CD4-positive, alpha-beta T cell treated with Interleukin-4 for 4 hours (primary cell): ENCODE measurements around the gene PLSCR2.
"Not testable (repeated sequence)": the region's sequence is repeated elsewhere in the genome, so short reads cannot be mapped to it uniquely, and the experiment has no call there.

Source experiments
- DNase-seq: peaks from one replicate; pipeline ENCODE4 v3.0.0-alpha.2; 2020

Gene PLSCR2

DNA sequence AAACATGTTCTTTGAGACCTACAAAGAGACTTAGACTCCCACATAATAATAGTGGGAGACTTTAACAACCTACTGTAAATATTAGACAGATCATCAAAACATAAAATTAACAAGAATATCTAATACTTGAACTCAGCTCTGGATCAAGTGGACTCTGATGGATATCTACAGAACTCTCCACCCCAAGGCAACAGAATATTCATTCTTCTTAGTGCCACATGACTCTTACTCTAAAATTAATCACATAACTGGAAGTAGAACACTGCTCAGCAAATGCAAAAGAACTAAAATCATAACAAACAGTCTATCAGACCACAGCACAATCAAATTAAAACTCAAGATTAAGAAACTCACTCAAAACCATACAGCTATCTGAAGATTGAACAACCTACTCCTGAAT, 15.9 kb upstream of the PLSCR2 start:
- no peak for DNase-seq

DNA sequence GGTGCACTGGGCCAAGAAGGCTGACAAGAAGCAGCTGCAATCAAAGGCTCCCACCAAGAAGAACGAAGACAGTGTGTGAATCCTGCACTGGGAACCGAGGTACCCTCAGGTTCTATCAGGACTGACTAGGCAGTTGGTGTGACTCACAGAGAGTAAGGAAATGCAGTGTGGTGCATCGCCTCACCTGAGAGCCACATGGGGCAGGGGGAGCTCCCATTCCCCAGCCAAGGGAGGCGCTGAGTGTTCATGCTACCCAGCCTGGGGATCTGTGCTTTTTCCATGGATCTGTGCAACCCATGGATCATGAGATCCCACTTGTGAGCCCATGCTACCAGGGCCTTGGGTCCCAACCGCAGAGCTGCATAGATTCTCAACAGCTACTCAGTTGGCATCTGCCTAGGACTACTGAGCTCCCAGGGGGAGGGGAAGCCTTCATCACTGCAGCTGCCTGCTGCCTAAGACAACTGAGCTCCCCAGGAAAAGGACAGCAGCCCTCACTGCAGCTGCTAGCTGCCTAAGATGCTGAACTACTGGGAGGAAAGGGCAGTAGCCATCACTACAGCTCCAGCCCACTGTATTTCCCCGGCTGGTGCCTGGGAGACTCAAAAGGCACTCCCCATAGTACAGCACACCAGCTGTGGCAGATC, 6.9 kb upstream of the PLSCR2 start:
- DNase-seq, result no peak

DNA sequence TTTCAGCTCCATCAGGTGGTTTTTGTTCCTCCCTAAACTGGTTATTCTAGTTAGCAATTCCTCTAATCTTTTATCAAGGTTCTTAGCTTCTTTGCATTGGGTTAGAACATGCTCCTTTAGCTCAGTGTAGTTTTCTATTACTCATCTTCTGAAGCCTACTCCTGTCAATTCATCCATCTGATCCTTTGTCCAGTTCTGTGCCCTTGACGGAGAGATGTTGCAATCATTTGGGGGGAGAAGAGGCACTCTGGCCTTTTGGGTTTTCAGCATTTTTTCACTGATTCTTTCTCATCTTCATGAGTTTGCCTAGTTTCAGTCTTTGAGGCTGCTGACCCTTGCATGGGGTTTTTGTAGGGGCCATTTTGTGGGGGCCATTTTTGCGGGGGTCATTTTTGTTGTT, 5.6 kb upstream of the PLSCR2 start:
- not testable (repeated sequence) for DNase-seq

DNA sequence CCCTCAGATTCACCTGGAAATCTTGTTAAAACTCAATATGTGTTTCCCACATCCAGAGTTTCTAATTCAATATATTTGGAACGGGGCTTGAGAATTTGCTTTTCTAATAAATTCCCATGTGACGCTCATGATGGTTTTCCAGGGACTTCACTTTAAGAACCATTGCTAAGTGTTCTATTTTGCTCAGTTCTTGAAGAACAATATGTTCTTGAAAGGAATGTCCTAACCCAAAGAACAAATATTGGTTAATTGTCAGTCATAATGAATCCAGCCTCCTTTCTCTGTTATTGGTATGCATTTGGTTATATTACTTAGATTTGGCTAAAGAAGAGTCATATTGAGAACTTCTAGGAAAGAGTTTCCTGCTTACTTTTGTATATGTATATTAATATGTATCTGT, 4.4 kb upstream of the PLSCR2 start:
- DNase-seq, result no peak

DNA sequence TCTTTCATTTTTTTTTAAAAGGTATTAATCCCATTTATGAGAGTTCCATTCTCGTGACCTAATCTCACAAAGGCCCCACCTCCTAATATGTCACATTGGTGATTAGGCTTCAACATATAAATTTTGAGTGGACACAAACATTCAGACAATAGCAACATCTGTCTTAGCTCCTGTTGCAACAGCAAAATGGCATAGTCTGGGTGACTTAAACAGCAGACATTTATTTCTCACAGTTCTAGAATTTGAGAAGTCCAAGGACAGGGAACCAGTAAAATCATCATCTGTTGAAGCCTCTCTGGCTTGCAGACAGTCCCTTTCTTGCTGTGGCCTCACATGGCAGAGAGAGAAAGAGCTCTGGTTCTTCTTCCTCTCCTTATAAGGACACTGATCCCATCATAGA, 3.2 kb upstream of the PLSCR2 start:
- no peak for DNase-seq

DNA sequence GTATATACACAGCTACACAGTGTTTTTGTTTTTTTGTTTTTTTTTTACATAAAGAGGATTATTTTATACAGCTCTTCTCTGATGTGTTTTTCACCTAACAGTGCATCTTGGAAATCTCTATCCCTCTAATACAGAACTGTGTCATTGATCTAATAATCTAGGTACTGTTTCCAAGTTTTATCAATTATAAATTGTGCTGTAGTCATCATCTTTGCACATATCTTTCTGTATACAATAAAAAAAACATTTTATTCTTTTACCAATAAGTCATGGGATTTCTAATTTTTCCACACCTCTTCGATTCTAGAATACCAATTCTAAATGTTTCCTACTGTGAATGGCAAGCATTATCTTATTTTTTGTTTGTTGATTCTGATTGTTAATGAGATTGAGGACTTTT, 1.7 kb upstream of the PLSCR2 start:
- DNase-seq, result no peak

DNA sequence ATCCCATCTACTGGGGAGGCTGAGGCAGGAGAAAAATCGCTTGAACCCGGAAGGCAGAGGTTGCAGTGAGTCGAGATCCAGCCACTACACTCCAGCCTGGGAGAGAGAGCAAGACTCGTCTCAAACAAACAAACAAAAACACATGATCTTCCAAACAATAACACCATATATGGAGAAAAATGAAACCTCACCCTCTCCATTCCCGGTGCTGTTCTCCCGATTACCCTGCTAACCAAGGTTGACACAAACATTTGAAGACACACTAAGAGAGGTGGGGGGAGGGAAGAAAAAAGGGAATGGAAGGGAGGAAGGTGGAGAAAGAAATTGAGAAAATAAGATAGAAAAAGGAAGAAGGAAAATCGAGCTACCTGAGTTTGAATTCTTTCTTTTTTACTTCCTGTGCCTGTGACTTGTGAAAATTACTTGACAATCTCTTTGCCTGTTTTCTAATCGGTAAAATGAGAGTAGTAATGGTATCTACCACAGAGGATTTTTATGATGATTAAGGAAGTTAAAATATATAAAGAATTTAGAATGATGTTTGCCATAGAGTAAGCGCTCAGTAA, 1.1 kb upstream of the PLSCR2 start:
- DNase-seq, result no peak

DNA sequence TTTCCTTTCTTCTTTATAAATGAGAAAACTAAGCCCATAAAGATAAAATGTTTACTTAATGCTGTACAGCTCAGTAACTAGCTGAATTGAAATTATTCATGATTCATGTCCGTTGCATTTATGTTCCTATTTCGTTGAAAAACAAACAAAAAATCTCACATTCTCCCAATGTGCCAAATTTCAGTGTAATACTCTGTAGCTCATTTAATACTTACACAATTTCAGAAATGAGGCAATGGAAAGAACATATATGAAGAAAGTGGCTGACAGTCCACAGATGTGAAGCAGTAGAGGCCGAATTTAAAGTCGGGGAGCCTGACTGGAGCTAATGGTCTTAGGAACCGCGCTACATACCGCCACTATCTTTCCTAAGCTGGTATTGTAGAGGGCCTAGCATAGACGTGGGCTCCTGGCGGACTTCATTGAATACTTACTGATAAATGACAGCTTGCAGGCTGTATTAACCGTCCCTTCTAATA, 651 bp downstream of the PLSCR2 start:
- no peak for DNase-seq

DNA sequence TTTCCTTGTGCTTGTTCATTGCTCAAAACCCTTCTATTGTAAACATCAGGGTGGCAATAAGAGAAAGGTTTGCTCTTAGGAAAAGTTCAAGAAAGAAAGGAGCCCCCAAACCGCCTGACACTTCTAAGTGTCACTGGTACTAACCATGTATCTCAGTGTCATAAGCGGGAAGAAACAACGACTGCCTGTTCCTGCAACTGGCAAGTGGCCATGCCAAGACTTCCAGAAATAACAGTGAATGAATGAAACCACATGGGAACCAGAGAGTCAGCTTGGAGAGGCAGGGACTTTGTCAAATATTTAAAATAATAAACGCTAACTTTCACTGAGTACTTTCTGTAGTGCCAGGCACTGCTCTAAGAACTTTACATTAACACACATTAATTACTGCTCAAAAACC, 1.1 kb downstream of the PLSCR2 start:
- no peak for DNase-seq

DNA sequence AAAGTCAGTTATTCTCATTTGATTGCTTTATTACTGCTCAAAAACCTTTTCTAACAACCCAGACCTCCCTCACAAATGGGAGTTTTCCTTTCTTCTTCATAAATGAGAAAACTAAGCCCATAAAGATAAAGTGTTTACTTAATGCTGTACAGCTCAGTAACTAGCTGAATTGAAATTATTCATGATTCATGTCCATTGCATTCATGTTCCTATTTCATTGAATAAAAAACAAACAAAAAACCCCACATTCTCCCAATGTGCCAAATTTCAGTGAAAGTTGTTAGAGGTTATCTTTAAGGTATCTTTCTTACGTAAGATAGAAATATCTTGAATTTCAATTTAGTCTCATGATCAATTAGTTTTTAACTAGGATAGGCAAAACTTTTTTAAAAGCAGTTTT, 2.8 kb downstream of the PLSCR2 start:
- DNase-seq, result no peak

DNA sequence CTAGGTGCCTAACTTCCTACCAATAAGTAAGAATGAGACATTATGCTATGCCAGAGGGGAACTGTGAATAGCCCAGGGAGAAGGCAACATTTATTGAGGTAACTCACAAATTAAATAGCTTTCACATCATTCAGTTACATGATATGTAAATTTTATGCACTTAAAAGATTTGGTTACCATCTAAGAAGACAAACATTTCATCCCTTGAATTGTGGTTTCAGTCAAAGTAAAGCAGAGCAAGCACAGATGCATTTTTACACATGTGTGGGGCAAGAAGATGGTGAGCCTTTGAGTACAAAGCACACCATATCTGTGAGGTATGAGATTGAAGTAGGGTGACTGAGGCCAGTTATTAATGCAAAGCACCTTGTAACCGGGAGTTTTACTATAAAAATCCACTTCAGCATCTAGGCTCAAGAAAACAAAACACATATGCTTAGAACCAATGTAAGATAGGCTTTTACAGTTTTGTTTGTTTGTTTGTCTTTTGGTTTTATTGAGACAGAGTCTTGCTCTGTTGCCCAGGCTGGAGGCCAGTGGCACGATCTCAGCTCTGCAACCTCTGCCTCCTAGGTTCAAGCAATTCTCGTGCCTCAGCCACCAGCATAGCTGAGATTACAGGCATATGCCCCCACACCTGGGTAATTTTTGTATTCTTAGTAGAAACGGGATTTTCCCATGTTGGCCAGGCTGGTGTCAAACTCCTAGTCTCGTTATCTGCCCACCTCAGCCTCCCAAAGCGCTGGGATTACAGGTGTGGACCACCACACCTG, 3.5 kb downstream of the PLSCR2 start:
- no peak for DNase-seq

DNA sequence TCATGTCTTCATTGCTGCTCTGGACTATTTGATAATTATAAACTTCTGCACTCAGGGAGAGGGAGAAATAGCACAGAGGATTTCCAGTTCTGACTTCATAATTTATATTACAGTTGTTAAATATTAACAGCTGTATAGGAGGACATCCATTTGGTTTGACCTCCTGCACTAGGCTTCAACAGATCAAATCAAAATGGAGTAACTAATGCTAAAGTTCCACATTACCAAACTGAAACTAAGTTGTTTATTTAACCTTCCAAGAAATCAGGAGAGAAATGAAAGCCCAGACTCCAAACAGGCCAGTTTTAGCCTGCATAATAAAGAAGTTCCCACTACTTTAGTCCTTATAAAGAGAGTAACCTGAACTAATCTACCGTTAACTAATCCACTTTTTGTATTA, 4.6 kb downstream of the PLSCR2 start:
- DNase-seq, result no peak

DNA sequence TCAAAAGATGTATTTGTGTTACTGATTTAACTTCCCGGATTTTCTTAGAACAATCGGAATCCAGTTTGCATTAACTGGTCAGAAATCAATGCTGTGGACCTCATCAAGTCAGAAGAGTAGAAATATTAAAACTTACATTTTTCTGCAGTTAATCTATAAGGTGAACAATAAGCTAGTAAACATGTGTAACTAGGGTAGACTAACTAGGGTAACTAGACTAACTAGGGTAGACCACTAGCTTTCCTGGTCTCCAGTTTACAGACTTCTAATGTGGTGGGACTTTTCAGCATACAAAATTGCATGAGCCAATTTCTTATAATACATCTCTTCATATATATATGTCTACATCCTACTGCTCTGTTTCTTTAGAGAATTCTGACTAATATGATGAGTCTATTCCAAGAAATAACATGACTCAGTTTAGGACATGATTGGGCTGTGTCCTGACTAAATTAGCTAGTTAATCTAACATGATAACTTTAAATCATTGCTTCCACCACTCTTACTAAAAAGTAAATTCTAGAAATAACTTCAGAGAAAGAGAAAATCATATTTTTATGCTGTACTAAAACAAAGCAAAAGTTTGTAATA, 5.3 kb downstream of the PLSCR2 start:
- no peak for DNase-seq

DNA sequence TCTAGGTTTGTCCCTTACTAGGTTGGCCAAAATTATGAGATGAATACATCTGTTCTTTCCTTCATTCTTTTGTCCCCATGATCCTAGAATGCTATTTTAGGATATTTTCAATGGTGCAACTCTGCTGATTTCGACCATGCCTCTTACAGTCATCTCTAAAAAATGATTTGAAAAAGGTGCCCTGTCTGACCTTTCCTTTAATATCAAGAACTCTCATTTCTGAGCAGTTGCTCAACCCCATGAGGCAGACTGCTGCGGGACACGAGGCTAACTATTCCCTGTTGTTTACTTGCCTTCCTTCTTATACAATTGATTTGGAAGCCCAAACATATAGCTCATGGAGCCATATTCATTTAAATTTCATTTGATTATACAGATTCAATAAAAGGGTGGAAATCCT, 14.6 kb downstream of the PLSCR2 start:
- DNase-seq, result no peak

DNA sequence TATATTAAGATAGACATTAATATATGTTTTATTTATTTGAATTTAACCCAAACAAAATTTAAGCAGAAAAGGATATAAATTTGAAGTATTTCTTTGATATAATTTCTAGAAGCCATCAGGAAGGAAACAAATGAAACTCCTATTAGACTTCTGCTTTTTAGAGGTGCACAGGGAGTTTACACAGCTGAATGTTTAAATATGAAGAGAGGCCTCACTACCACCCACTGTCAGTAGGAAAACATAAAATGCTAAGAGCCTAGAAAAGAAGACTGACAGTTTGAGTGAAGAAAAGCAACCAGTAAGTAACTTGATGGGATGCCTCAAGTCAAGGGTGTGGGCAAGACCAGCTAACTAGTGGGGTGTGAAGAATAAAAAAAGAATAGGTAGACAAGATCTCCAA, 19.7 kb downstream of the PLSCR2 start:
- no peak for DNase-seq

DNA sequence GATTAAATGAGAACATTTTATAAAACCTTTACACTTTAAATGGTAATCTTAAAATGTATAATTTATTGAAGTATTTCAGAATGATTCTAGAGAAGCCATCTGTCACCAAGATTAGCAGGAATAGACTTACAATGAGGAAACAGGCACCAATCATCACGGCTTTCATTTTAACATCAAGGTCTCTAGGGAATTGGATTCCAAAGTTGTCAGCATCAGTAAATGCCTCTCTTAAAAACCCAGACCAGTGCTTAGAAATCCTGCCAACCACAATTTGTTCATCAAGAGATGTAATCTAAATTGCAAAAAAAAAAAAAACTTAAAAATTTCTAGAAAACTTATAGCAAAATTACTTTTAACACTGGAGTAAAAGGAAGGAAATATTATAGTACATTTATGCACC, 20.3 kb downstream of the PLSCR2 start:
- DNase-seq, result no peak

DNA sequence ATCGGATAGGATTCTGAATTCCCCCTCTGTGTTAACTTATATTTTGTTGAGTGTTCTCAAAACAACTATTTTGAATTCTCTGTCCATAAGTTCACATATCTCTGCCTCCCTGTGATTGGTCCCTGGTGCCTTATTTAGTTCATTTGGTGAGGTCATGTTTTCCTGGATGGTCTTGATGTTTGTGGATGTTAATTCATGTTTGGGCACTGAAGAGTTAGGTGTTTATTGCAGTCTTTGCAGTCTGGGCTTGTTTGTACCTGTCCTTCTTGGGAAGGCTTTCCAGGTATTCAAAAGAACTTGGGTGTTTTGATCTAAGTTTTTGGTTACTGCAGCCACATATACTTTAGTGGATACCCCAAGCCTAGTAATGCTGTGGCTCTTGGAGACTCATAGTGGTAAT, 23.3 kb downstream of the PLSCR2 start:
- DNase-seq, result no peak

DNA sequence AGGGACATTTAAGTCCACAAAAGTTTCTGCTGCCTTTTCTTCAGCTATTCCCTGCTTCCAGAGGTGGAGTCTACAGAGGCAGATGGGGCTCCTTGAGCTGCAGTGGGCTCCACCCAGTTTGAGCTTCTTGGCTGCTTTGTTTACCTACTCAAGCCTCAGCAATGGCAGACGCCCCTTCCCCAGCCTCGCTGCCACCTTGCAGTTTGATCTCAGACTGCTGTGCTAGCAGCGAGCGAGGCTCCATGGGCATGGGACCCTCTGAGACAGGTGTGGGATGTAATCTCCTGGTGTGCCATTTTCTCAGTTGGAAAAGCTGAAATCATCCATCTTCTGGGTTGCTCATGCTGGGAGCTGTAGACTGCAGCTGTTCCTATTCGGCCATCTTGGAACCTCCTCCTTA, 29.1 kb downstream of the PLSCR2 start:
- not testable (repeated sequence) for DNase-seq

DNA sequence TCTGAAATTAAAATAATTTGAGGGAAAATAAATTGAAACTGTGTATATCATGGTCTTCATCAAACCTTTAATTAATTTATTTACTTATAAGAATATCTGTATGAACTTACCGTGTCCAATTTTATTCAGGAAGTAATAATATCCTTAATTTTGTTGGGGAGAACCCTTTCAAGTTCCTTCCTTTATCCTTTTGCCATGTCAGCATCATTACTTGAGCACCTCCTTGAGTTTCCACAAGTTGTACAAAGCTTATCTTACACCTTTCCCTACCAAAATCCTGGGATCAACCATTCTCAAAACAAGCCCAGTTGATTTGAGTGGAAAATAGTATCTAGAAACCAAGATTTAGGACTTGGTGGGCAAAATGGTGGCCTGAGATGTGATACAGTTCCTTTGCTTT, 37.3 kb downstream of the PLSCR2 start:
- DNase-seq, result no peak

DNA sequence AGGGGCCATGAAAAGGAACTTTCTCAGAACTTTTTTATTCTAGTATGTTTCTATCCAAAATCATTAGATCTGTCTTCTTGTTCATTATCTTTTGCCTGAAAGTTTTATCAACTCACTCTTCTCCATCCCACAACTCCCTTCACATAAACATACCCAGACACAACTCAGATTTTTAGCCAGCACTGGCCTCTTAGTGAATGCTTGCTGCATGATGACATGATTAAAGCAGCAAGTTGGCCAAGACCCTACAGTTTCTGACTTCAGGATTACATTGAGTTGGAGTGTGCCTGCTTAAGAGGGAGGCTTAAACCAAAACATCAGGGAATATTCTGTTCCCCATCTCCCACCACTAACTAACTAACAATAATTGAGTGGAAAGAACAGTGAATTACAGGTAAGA, 38.1 kb downstream of the PLSCR2 start:
- no peak for DNase-seq

DNA sequence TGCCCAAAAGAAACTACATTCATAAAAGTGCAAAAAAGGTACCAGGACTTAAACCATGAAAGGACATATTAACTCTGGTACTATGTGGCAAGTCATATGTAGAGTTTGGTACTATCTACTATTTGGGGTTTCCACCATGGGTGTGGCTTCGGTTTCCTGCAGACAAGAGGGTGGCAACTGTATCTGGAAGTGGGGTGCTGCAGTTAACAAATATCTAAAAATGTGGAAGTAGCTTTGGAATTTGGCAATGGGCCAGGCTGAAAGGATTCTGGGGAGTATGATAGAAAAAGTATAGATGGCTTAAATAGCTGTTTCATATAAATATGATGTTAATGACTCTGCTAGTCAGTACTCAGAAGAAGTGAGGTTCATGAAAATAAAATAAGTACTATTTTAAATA, 44.0 kb downstream of the PLSCR2 start:
- DNase-seq, result no peak

DNA sequence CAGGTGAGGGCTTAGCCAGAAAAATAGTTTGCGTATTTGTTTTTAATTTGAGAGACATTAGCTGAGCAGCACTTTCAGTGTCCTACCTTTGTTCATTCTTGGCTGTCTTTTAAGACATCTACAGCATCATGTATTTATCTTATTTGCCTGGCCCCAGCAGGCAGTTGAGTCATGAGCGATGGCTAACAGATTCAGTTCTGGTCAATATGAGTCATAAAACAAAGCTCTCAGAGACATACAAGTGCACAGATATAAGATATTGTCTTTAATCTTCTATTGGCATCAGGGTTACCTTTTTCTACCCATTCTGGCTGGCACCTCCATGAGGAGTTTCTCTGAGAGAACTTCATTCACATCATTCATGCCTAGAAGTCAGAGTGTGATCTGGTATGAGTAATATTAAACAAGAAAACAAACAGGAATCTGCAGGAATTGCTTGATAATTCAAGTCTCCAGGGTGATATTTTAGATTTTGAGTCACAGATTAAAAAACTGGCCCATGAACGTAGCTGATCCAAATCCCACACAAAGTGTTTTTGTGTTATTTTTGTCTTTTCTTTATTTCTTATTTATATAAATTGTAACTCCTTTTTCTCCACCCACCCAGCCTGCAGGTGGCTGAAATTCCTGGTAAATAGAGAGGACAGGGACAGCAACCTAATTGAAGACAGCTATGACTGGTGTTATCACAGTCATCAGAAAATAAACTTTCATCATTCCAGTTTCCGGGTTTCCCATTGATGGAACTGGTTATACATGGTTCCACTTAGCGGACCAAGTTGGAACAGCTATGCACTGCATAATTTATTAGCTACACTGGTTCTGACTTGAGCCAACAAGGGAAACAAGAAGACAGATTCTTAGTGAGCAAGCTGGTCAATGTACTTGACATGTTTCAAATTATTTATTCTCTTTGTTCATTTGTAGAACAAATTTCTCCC, 47.3 kb downstream of the PLSCR2 start:
- no peak for DNase-seq

DNA sequence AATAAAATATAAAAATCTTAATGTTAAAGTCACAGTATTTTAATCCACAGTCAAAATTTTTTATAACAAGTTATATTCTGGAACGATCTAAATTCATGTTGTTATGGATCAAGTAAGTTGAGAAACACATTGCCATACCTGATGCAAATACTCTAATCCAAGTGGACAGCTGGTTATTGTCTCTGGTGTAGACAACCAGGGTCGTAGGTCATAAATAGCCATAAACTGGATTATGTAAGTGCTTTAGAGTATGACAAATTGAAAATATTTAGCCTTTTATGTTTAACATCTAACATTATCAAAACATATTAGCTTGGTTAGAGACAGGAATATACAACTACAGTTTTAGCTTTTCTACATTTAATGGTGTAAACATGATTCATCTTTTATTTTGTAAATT, 53.0 kb downstream of the PLSCR2 start:
- DNase-seq, result no peak
